Kidney (tissue), 14 donors: ENCODE measurements around the gene ST3GAL3. TPM values are rescaled to one million over a fixed set of nuclear protein-coding genes. Genes with fewer than 3 reads are reported as not detected.

Experiments used
- DNase-seq, 5 donors: peaks; one replicate each; pipeline ENCODE4 v3.0.0-alpha.2; 2013 to 2020
- FAIRE-seq: peaks from 2 replicates; lab custom pipeline; 2012; peaks lifted over from hg19 to GRCh38; lab: Jason Lieb, UNC
- H3K27ac ChIP-seq, 2 donors: one replicate each; pipeline ENCODE4 v1.7.0; 2013; ENCODE audit warnings: low read depth in 2 of 2, low read length in 2 of 2, inconsistent platforms in 1 of 2
- H3K27me3 ChIP-seq: one replicate; pipeline ENCODE4 v1.7.1; 2013; ENCODE audit warnings: low read length, inconsistent platforms; ENCODE audit not compliant: control insufficient read depth, insufficient read depth
- H3K36me3 ChIP-seq, 3 donors: one replicate each; pipeline versions ENCODE4 v1.7.0 to v1.7.1; 2013; ENCODE audit warnings: low read length in 3 of 3, control low read depth in 1 of 3, inconsistent platforms in 1 of 3; ENCODE audit not compliant: insufficient read depth in 3 of 3, control insufficient read depth in 2 of 3
- H3K4me1 ChIP-seq, 3 donors: one replicate each; pipeline versions ENCODE4 v1.7.0 to v1.7.1; 2013; ENCODE audit warnings: low read length in 3 of 3, inconsistent platforms in 1 of 3, low read depth in 1 of 3; ENCODE audit not compliant: control insufficient read depth in 2 of 3, insufficient read depth in 2 of 3
- H3K4me3 ChIP-seq, 3 donors: one replicate each; pipeline versions ENCODE4 v1.7.0 to v1.8.1; 2013; ENCODE audit warnings: low read length in 3 of 3, control low read depth in 1 of 3, inconsistent platforms in 1 of 3
- H3K9ac ChIP-seq, 3 donors: one replicate each; pipeline versions ENCODE4 v1.7.0 to v1.7.1; 2013; ENCODE audit warnings: low read length in 3 of 3, control low read depth in 1 of 3, inconsistent platforms in 1 of 3
- H3K9me3 ChIP-seq, 3 donors: one replicate each; pipeline versions ENCODE4 v1.7.0 to v1.7.1; 2013; ENCODE audit warnings: low read length in 3 of 3, control low read depth in 1 of 3, inconsistent platforms in 1 of 3; ENCODE audit not compliant: control insufficient read depth in 2 of 3, insufficient read depth in 1 of 3
- CTCF ChIP-seq: IDR thresholded peaks from 3 replicates; pipeline ENCODE4 v1.5.1; 2012; ENCODE audit warnings: mild to moderate bottlenecking, moderate library complexity, borderline replicate concordance; ENCODE audit not compliant: insufficient read depth; ENCODE audit errors: extremely low read depth
- intact Hi-C: fragments of 100-400 bp; cut with DNase I; formaldehyde crosslinking; loops from one replicate; pipeline ENCODE4 v1.11.1; 2022
- polyA plus RNA-seq: library from polyadenylated mRNA; stranded (reverse); fragments of 350-450 nt; fragmentation: Illumina TruSeq; extraction: RNeasy Lipid Tissue Mini Kit (QIAGEN cat#74804); gene quantifications from one replicate; pipeline ENCODE4 v1.2.3, GENCODE V29; 2014; ENCODE audit warnings: low read depth, low replicate concordance; ENCODE audit not compliant: insufficient read depth
- total RNA-seq: library from RNA; stranded (reverse); fragmentation: NEBNext Ultra II Directional; extraction: Animal tissue kit (Norgen Biotek cat#: 25700); gene quantifications from one replicate; pipeline ENCODE4 v1.2.1, GENCODE V29; 2021
- donor health status: control.
- donor health status: control.
- donor health status: control.
- donor health status: control.
- donor health status: control.
- donor health status: DM: yes; HTN: yes; CAD: no.
- donor health status: Normal renal cell carcinoma (clear cell type).

The ST3GAL3 gene
- total and polyA plus RNA-seq, 2 donors from 2014 or later: 15.3 to 21.3 TPM

- Histone ChIP-seq H3K9me3 (no peaks in the 10 kb centered on the region), H3K9ac (no peak overlapping the region), H3K4me1 (peaks cover 0 to 21% (median 10%) of the 10 kb centered on the region in 3 donors), H3K4me3 (no peak overlapping the region), H3K27ac (no peak overlapping the region), H3K36me3 (no peaks in the 10 kb centered on the region), H3K27me3 (no peaks in the 10 kb centered on the region)
- intact Hi-C loops: no loop called here
- no peak for TF ChIP-seq CTCF
- FAIRE-seq: no peak
- DNase-seq: no peak
These were observed 235.1 kb downstream of the ST3GAL3 start for GRCh38 chr1:43942411-43942810.

- Histone ChIP-seq H3K9me3 (no peaks in the 10 kb centered on the region), H3K4me1 (peaks cover 0 to 32% (median 14%) of the 10 kb centered on the region in 3 donors), H3K36me3 (peaks cover 0 to 6% (median 0%) of the 10 kb centered on the region in 3 donors), H3K27me3 (no peaks in the 10 kb centered on the region), H3K9ac (peak overlapping the region in 1 of 3 donors; percentile 26), H3K27ac (peak overlapping the region in 1 of 2 donors; percentile 14), H3K4me3 (no peak overlapping the region)
- FAIRE-seq (no peak), DNase-seq (no peak)
- TF ChIP-seq CTCF: no peak
- intact Hi-C loops: no loop called here
These were observed 237.5 kb downstream of the ST3GAL3 start for GRCh38 chr1:43944860-43945259.

GRCh38 chr1:43945674-43946235 lies 238.4 kb downstream of the ST3GAL3 start:
- Histone ChIP-seq H3K9me3 (no peaks in the 10 kb centered on the region), H3K4me3 (peak overlapping the region; percentile 63 to 88 (median 64)), H3K4me1 (peaks cover 0 to 35% (median 14%) of the 10 kb centered on the region in 3 donors), H3K36me3 (peaks cover 0 to 12% (median 0%) of the 10 kb centered on the region in 3 donors), H3K27me3 (no peaks in the 10 kb centered on the region), H3K9ac (peak overlapping the region; percentile 19 to 93 (median 51)), H3K27ac (peak overlapping the region; percentile 82 to 99)
- no peak for FAIRE-seq
- DNase-seq: peak in 2 of 5 donors; percentile 6 to 20
- intact Hi-C loops: no loop called here
- TF ChIP-seq CTCF: no peak
